Panc1 (cell line): ENCODE results near the gene SPOCK1.

Experiments used
- CTCF ChIP-seq: fragments of 450-650 bp; IDR thresholded peaks from 2 replicates; pipeline ENCODE4 v1.5.1; 2017; ENCODE audit warnings: mild to moderate bottlenecking
- POLR2AphosphoS5 ChIP-seq: IDR thresholded peaks from 2 replicates; pipeline ENCODE4 v1.6.1; 2012; ENCODE audit warnings: mild to moderate bottlenecking, low read depth, low read length, moderate library complexity
- TF ChIP-seq, protein P1 (sequence below), 2 experiments: IDR thresholded peaks; 2 replicates each; pipeline ENCODE4 v1.6.1; 2011 to 2012; ENCODE audit warnings: low read depth in 2 of 2, control low read depth in 1 of 2, low read length in 1 of 2, mild to moderate bottlenecking in 1 of 2, moderate library complexity in 1 of 2; ENCODE audit not compliant: insufficient read depth in 1 of 2

GRCh38 chr5:137182576-137182975, 316.6 kb downstream of the SPOCK1 start:
- no peak for TF ChIP-seq CTCF
- no peak for TF ChIP-seq POLR2AphosphoS5
- TF ChIP-seq, protein P1, sequence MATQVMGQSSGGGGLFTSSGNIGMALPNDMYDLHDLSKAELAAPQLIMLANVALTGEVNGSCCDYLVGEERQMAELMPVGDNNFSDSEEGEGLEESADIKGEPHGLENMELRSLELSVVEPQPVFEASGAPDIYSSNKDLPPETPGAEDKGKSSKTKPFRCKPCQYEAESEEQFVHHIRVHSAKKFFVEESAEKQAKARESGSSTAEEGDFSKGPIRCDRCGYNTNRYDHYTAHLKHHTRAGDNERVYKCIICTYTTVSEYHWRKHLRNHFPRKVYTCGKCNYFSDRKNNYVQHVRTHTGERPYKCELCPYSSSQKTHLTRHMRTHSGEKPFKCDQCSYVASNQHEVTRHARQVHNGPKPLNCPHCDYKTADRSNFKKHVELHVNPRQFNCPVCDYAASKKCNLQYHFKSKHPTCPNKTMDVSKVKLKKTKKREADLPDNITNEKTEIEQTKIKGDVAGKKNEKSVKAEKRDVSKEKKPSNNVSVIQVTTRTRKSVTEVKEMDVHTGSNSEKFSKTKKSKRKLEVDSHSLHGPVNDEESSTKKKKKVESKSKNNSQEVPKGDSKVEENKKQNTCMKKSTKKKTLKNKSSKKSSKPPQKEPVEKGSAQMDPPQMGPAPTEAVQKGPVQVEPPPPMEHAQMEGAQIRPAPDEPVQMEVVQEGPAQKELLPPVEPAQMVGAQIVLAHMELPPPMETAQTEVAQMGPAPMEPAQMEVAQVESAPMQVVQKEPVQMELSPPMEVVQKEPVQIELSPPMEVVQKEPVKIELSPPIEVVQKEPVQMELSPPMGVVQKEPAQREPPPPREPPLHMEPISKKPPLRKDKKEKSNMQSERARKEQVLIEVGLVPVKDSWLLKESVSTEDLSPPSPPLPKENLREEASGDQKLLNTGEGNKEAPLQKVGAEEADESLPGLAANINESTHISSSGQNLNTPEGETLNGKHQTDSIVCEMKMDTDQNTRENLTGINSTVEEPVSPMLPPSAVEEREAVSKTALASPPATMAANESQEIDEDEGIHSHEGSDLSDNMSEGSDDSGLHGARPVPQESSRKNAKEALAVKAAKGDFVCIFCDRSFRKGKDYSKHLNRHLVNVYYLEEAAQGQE (IDR thresholded peaks at IDR 0.05; ENCODE audit: insufficient read depth in 1 of 2, low read depth in 2 of 2, low read length in 1 of 2): no peak
